ENCODE data around the gene TRPM4.

- TF ChIP-seq ZNF837 (tag by site-specific recombination; IDR thresholded peaks at IDR 0.05) = no peak
- no peak for TF ChIP-seq ZNF701 (tag by site-specific recombination; IDR thresholded peaks at IDR 0.05)
- TF ChIP-seq, protein P1, sequence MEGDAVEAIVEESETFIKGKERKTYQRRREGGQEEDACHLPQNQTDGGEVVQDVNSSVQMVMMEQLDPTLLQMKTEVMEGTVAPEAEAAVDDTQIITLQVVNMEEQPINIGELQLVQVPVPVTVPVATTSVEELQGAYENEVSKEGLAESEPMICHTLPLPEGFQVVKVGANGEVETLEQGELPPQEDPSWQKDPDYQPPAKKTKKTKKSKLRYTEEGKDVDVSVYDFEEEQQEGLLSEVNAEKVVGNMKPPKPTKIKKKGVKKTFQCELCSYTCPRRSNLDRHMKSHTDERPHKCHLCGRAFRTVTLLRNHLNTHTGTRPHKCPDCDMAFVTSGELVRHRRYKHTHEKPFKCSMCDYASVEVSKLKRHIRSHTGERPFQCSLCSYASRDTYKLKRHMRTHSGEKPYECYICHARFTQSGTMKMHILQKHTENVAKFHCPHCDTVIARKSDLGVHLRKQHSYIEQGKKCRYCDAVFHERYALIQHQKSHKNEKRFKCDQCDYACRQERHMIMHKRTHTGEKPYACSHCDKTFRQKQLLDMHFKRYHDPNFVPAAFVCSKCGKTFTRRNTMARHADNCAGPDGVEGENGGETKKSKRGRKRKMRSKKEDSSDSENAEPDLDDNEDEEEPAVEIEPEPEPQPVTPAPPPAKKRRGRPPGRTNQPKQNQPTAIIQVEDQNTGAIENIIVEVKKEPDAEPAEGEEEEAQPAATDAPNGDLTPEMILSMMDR (tag by site-specific recombination; IDR thresholded peaks at IDR 0.05) = no peak
- no peak for TF ChIP-seq MYNN (tag by site-specific recombination; IDR thresholded peaks at IDR 0.05; ENCODE audit: borderline replicate concordance)
- no peak for TF ChIP-seq REST (tag by site-specific recombination; IDR thresholded peaks at IDR 0.05)
Observed at GRCh38 chr19:49109051-49109450, 48.5 kb upstream of the TRPM4 start.

Data from HEK293 (cell line).